IMR-90 (cell line): ENCODE results near the gene UBE3B. TPM values are rescaled to one million over a fixed set of nuclear protein-coding genes. Genes with fewer than 3 reads are reported as not detected.

Experiments used
- ATAC-seq: fragments of 200-7000 bp; cut with Tn5 transposase; 2 replicates; pipeline ENCODE4 v1.9.1; 2020; ENCODE audit warnings: low read depth, mild to moderate bottlenecking, moderate library complexity
- BruUV-seq: library from RNA; stranded (reverse); fragments of 400-500 nt; replicated peaks from 2 replicates; lab custom pipeline; 2021; lab: Mats Ljungman, UMichigan
- CTCF ChIA-PET: fragments of 300-600 bp; formaldehyde crosslinking; extraction: SDS; loops from one replicate; lab custom pipeline; 2021; ENCODE audit warnings: antibody characterized with exemption; lab: Yijun Ruan, JAX
- POLR2A ChIA-PET: fragments of 300-600 bp; sonication (Branson Sonifier 250); formaldehyde crosslinking; loops from one replicate; lab custom pipeline; 2022; ENCODE audit warnings: antibody characterized with exemption; ENCODE audit not compliant: unreplicated experiment; lab: Charles Lee
- DNase-seq: peaks from one replicate; pipeline ENCODE4 v3.0.0; 2013
- H2AFZ ChIP-seq: replicated peaks from 2 replicates; pipeline ENCODE3; 2013; ENCODE audit warnings: low read length, mild to moderate bottlenecking; ENCODE audit not compliant: poor library complexity
- H2AK5ac ChIP-seq: 2 replicates; pipeline ENCODE4 v1.6.1; 2013; ENCODE audit warnings: low read depth, low read length, inconsistent platforms
- H2AK9ac ChIP-seq: replicated peaks from 2 replicates; pipeline ENCODE3; 2013; ENCODE audit warnings: mild to moderate bottlenecking, low read depth, low read length, moderate library complexity; ENCODE audit not compliant: poor library complexity
- H2BK120ac ChIP-seq: 2 replicates; pipeline ENCODE4 v1.6.1; 2013; ENCODE audit warnings: low read depth, low read length, inconsistent platforms
- H2BK15ac ChIP-seq: 3 replicates; pipeline ENCODE4 v1.6.1; 2013; ENCODE audit warnings: low read depth, low read length, inconsistent platforms
- H2BK20ac ChIP-seq: 2 replicates; pipeline ENCODE4 v1.6.1; 2013; ENCODE audit warnings: low read depth, mild to moderate bottlenecking, inconsistent platforms, low read length, moderate library complexity
- H2BK5ac ChIP-seq: 2 replicates; pipeline ENCODE4 v1.6.1; 2013; ENCODE audit warnings: mild to moderate bottlenecking, low read depth, low read length, inconsistent platforms; ENCODE audit not compliant: poor library complexity, severe bottlenecking
- H3K14ac ChIP-seq: replicated peaks from 2 replicates; pipeline ENCODE4 v1.6.1; 2013; ENCODE audit warnings: low read depth, low read length, inconsistent platforms
- H3K18ac ChIP-seq: 2 replicates; pipeline ENCODE4 v1.6.1; 2013; ENCODE audit warnings: low read depth, low read length, control low read depth
- H3K23ac ChIP-seq: 2 replicates; pipeline ENCODE4 v1.6.1; 2013; ENCODE audit warnings: low read depth, low read length, inconsistent platforms
- H3K27ac ChIP-seq: 2 replicates; pipeline ENCODE4 v1.5.1; 2013; ENCODE audit warnings: mild to moderate bottlenecking, control low read depth, low read length; ENCODE audit not compliant: insufficient read depth
- H3K27me3 ChIP-seq: 2 replicates; pipeline ENCODE4 v1.6.1; 2013; ENCODE audit warnings: low read length; ENCODE audit not compliant: control insufficient read depth, insufficient read depth
- H3K36me3 ChIP-seq: 2 replicates; pipeline ENCODE4 v1.6.1; 2013; ENCODE audit warnings: low read length, mixed read lengths; ENCODE audit not compliant: control insufficient read depth, insufficient read depth
- H3K4ac ChIP-seq: 2 replicates; pipeline ENCODE4 v1.6.1; 2013; ENCODE audit warnings: low read depth, low read length, inconsistent platforms
- H3K4me1 ChIP-seq: 2 replicates; pipeline ENCODE4 v1.6.1; 2013; ENCODE audit warnings: low read length, mixed read lengths; ENCODE audit not compliant: control insufficient read depth, insufficient read depth
- H3K4me2 ChIP-seq: 2 replicates; pipeline ENCODE4 v1.6.1; 2013; ENCODE audit warnings: low read depth, mild to moderate bottlenecking, control low read depth, low read length, moderate library complexity
- H3K4me3 ChIP-seq: 2 replicates; pipeline ENCODE4 v1.5.1; 2013; ENCODE audit warnings: low read depth, mild to moderate bottlenecking, control low read depth, low read length, moderate library complexity; ENCODE audit not compliant: insufficient read depth
- H3K56ac ChIP-seq: 2 replicates; pipeline ENCODE4 v1.6.1; 2013; ENCODE audit warnings: low read length, inconsistent platforms; ENCODE audit not compliant: insufficient read depth; ENCODE audit errors: extremely low read depth
- H3K79me1 ChIP-seq, 2 experiments: 2 replicates each; pipeline ENCODE4 v1.6.1; 2013; ENCODE audit warnings: low read length in 2 of 2, inconsistent platforms in 1 of 2, low read depth in 1 of 2
- H3K9ac ChIP-seq: 2 replicates; pipeline ENCODE4 v1.6.1; 2013; ENCODE audit warnings: low read depth, low read length, control low read depth
- H3K9me1 ChIP-seq: 2 replicates; pipeline ENCODE4 v1.6.1; 2013; ENCODE audit warnings: low read length, inconsistent platforms; ENCODE audit not compliant: insufficient read depth
- H3K9me3 ChIP-seq: 2 replicates; pipeline ENCODE4 v1.6.1; 2013; ENCODE audit warnings: low read length; ENCODE audit not compliant: control insufficient read depth, insufficient read depth
- H4K20me1 ChIP-seq: 2 replicates; pipeline ENCODE4 v1.6.1; 2013; ENCODE audit warnings: low read length, inconsistent platforms; ENCODE audit not compliant: insufficient read depth
- H4K5ac ChIP-seq: 2 replicates; pipeline ENCODE4 v1.6.1; 2013; ENCODE audit warnings: mild to moderate bottlenecking, low read depth, low read length, control low read depth
- H4K8ac ChIP-seq, 2 experiments: 2 replicates each; pipeline ENCODE4 v1.6.1; 2013; ENCODE audit warnings: low read depth in 2 of 2, low read length in 2 of 2, control low read depth in 1 of 2, inconsistent platforms in 1 of 2
- H4K91ac ChIP-seq: 2 replicates; pipeline ENCODE4 v1.6.1; 2013; ENCODE audit warnings: low read depth, low read length, inconsistent platforms; ENCODE audit not compliant: insufficient read depth
- CEBPB ChIP-seq: IDR thresholded peaks from 2 replicates; pipeline ENCODE4 v1.6.1; 2012; ENCODE audit warnings: low read depth, low read length, improper control_type of control experiment
- FOS ChIP-seq: fragments of 150-350 bp; IDR thresholded peaks from 2 replicates; pipeline ENCODE4 v1.6.1; 2016; ENCODE audit warnings: low read depth, low read length
- MAZ ChIP-seq: IDR thresholded peaks from 2 replicates; pipeline ENCODE4 v1.6.1; 2012; ENCODE audit warnings: low read depth, mild to moderate bottlenecking, low read length, improper control_type of control experiment, moderate library complexity, borderline replicate concordance
- USF2 ChIP-seq: fragments of 150-350 bp; IDR thresholded peaks from 2 replicates; pipeline ENCODE4 v1.6.1; 2017; ENCODE audit warnings: mild to moderate bottlenecking, antibody characterized with exemption, low read length, low read depth
- WGBS, 2 experiments: methylation state at CpG; one replicate each; pipeline versions ENCODE4 v1.1.5 to v1.1.7; 2013; ENCODE audit warnings: missing lambda C conversion rate in 2 of 2; ENCODE audit not compliant: insufficient read length in 1 of 2; ENCODE audit errors: extremely low coverage in 2 of 2; 5-methylcytosine and 5-hydroxymethylcytosine counted together
- dilution Hi-C: fragments of 300-500 bp; cut with HindIII; formaldehyde crosslinking; loops from one replicate; pipeline ENCODE4 v1.14.3; 2018; ENCODE audit warnings: low sequenced_read_pairs; ENCODE audit not compliant: unreplicated experiment
- in situ Hi-C: fragments of 300-500 bp; cut with MboI; formaldehyde crosslinking; loops from 3 replicates; pipeline ENCODE4 v1.14.3; 2019; ENCODE audit warnings: low sequenced_read_pairs, inconsistent platforms, mixed read lengths
- intact Hi-C: fragments of 100-400 bp; cut with micrococcal nuclease; formaldehyde crosslinking; loops from 2 replicates; pipeline ENCODE4 v1.10.0; 2022
- polyA plus RNA-seq, 3 experiments: library from polyadenylated mRNA; depleted of rRNA; stranded (reverse); fragments of >200 nt; gene quantifications; 2 replicates each; pipeline ENCODE4 v1.2.3, GENCODE V29; 2012; ENCODE audit warnings: low replicate concordance in 1 of 3
- total RNA-seq: library from RNA; depleted of rRNA; stranded (reverse); fragments of >200 nt; gene quantifications from 2 replicates; pipeline ENCODE4 v1.2.3, GENCODE V29; 2012

UBE3B gene
- total and polyA plus RNA-seq, 2 of the 4 experiments (the other 2 are of a cell fraction), result 18.8 to 24.9 TPM

- H4K5ac ChIP-seq, result no peak overlapping the region
- H2AK9ac ChIP-seq, result no peak overlapping the region
- H4K20me1 ChIP-seq, result no peaks in the 10 kb centered on the region
- peaks cover 33% of the 10 kb centered on the region for H3K27me3 ChIP-seq
- H3K4ac ChIP-seq, result no peak overlapping the region
- no peak overlapping the region for H3K4me2 ChIP-seq
- H2AK5ac ChIP-seq, result no peak overlapping the region
- no peak overlapping the region for H2BK15ac ChIP-seq
- no peak overlapping the region for H2BK120ac ChIP-seq
- ChIA-PET CTCF (no interaction called here), POLR2A (no interaction called here)
- H3K18ac ChIP-seq, result no peak overlapping the region
- no peaks in the 10 kb centered on the region for H3K4me1 ChIP-seq
- no peaks in the 10 kb centered on the region for H3K9me1 ChIP-seq
- ATAC-seq (no peak), DNase-seq (no peak)
- no peaks in the 10 kb centered on the region for H3K36me3 ChIP-seq
- TF ChIP-seq CEBPB, result no peak
- TF ChIP-seq FOS, result no peak
- TF ChIP-seq USF2, result no peak
- no peak for TF ChIP-seq MAZ
- no peak overlapping the region for H3K56ac ChIP-seq
- intact Hi-C loops (no loop called here), in situ Hi-C loops (no loop called here), dilution Hi-C loops (no loop called here)
- H4K91ac ChIP-seq, result no peak overlapping the region
- no peak overlapping the region for H3K23ac ChIP-seq
- no peak overlapping the region for H2AFZ ChIP-seq
- no peak overlapping the region for H2BK5ac ChIP-seq
- no peak overlapping the region for H3K4me3 ChIP-seq
- no peak overlapping the region for H3K14ac ChIP-seq
- H2BK20ac ChIP-seq, result no peak overlapping the region
- no peak overlapping the region for H4K8ac ChIP-seq
- H3K27ac ChIP-seq, result no peak overlapping the region
- BruUV-seq, result no TSS peak
- no peak overlapping the region for H3K9ac ChIP-seq
- WGBS, 2 experiments, result 83% methylated on average over 1 of the region's 4 CpGs; no CpG with 5 or more reads in 1 of the 2 experiments
- H3K79me1 ChIP-seq, result no peaks in the 10 kb centered on the region
- no peaks in the 10 kb centered on the region for H3K9me3 ChIP-seq
These were observed 70.8 kb downstream of the UBE3B start for GRCh38 chr12:109548258-109548657.
